Measurements from ENCODE around the gene SUMO2.

Gene SUMO2

GRCh38 chr17:75118307-75118706 lies 64.5 kb downstream of the SUMO2 start:
- DNase-seq, result peak in 1 of 4 experiments; percentile 22

DNA sequence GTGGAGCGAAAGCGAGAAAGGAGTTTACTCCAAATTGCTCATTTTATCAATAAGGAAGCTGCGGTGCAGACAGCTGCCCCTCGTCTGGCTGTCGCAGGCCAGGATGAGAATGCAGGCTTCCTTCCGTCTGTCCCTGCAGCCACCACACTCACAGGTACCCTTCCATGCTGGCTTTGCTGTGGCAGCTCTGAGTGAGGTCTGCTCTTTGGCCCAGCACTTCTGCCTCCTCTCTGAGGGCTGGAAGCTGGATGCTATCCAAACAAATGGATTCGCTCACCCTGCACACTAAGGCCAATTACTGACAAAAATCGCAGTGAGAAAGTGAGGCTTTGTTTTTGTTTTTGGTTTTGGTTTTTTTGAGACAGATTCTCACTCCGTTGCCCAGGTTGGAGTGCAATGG lies 66.0 kb downstream of the SUMO2 start:
- DNase-seq, result no peak

All from suppressor macrophage (primary cell).